ENCODE results near the gene TMEM132E. TPM values are rescaled to one million over a fixed set of nuclear protein-coding genes. Genes with fewer than 3 reads are reported as not detected.

The TMEM132E gene
- total RNA-seq, 1 donor: not detected

GRCh38 chr17:34596920-34597319 is 17.5 kb downstream of the TMEM132E start:
- Histone ChIP-seq H3K4me1 (ENCODE audit: insufficient read depth, low read length) (no peaks in the 10 kb centered on the region), H3K27ac (ENCODE audit: low read depth, low read length) (no peak overlapping the region), H3K4me2 (ENCODE audit: insufficient read depth, low read length) (no peak overlapping the region), H3K9me3 (ENCODE audit: low read depth, low read length) (no peaks in the 10 kb centered on the region), H4K20me1 (ENCODE audit: insufficient read depth, low read length) (no peaks in the 10 kb centered on the region), H3K27me3 (ENCODE audit: insufficient read depth, low read length) (no peaks in the 10 kb centered on the region), H3K79me2 (ENCODE audit: insufficient read depth, low read length) (no peaks in the 10 kb centered on the region), H3K4me3 (ENCODE audit: insufficient read depth, low read length) (no peak overlapping the region), H2AFZ (ENCODE audit: low read length) (no peak overlapping the region), H3K36me3 (ENCODE audit: insufficient read depth, low read length) (no peaks in the 10 kb centered on the region)
- DNase-seq (ENCODE audit: insufficient read length, low spot score, missing footprints): no peak
- TF ChIP-seq CTCF (IDR thresholded peaks at IDR 0.05; ENCODE audit: extremely low read depth, low read depth, low read length): no peak

GRCh38 chr17:34598161-34598776 is 18.9 kb downstream of the TMEM132E start:
- no peaks in the 10 kb centered on the region for H4K20me1 ChIP-seq (ENCODE audit: insufficient read depth, low read length)
- H3K36me3 ChIP-seq (ENCODE audit: insufficient read depth, low read length): no peaks in the 10 kb centered on the region
- H3K9me3 ChIP-seq (ENCODE audit: low read depth, low read length): no peaks in the 10 kb centered on the region
- H3K27me3 ChIP-seq (ENCODE audit: insufficient read depth, low read length): no peaks in the 10 kb centered on the region
- no peaks in the 10 kb centered on the region for H3K4me1 ChIP-seq (ENCODE audit: insufficient read depth, low read length)
- H3K27ac ChIP-seq (ENCODE audit: low read depth, low read length): no peak overlapping the region
- no peak for DNase-seq (ENCODE audit: insufficient read length, low spot score, missing footprints)
- H3K79me2 ChIP-seq (ENCODE audit: insufficient read depth, low read length): no peaks in the 10 kb centered on the region
- TF ChIP-seq CTCF (IDR thresholded peaks at IDR 0.05; ENCODE audit: extremely low read depth, low read depth, low read length): no peak
- H3K4me3 ChIP-seq (ENCODE audit: insufficient read depth, low read length): no peak overlapping the region
- no peak overlapping the region for H2AFZ ChIP-seq (ENCODE audit: low read length)
- H3K4me2 ChIP-seq (ENCODE audit: insufficient read depth, low read length): no peak overlapping the region

GRCh38 chr17:34601416-34601815 is 22.0 kb downstream of the TMEM132E start:
- H4K20me1 ChIP-seq (ENCODE audit: insufficient read depth, low read length): no peaks in the 10 kb centered on the region
- H3K4me2 ChIP-seq (ENCODE audit: insufficient read depth, low read length): no peak overlapping the region

GRCh38 chr17:34603974-34604373 is 24.6 kb downstream of the TMEM132E start:
- no peaks in the 10 kb centered on the region for H3K79me2 ChIP-seq (ENCODE audit: insufficient read depth, low read length)
- no peaks in the 10 kb centered on the region for H3K4me1 ChIP-seq (ENCODE audit: insufficient read depth, low read length)
- no peaks in the 10 kb centered on the region for H3K27me3 ChIP-seq (ENCODE audit: insufficient read depth, low read length)
- no peak overlapping the region for H3K4me3 ChIP-seq (ENCODE audit: insufficient read depth, low read length)
- no peak for DNase-seq (ENCODE audit: insufficient read length, low spot score, missing footprints)
- no peak overlapping the region for H3K27ac ChIP-seq (ENCODE audit: low read depth, low read length)
- no peak for TF ChIP-seq CTCF (IDR thresholded peaks at IDR 0.05; ENCODE audit: extremely low read depth, low read depth, low read length)
- H3K36me3 ChIP-seq (ENCODE audit: insufficient read depth, low read length): no peaks in the 10 kb centered on the region
- H3K4me2 ChIP-seq (ENCODE audit: insufficient read depth, low read length): no peak overlapping the region
- H3K9me3 ChIP-seq (ENCODE audit: low read depth, low read length): no peaks in the 10 kb centered on the region
- H2AFZ ChIP-seq (ENCODE audit: low read length): no peak overlapping the region
- H4K20me1 ChIP-seq (ENCODE audit: insufficient read depth, low read length): no peaks in the 10 kb centered on the region

More at GRCh38 chr17:34601416-34601815, 22.0 kb downstream of the TMEM132E start:
- no peak overlapping the region for H3K4me3 ChIP-seq (ENCODE audit: insufficient read depth, low read length)
- no peak for TF ChIP-seq CTCF (IDR thresholded peaks at IDR 0.05; ENCODE audit: extremely low read depth, low read depth, low read length)
- no peak for DNase-seq (ENCODE audit: insufficient read length, low spot score, missing footprints)
- no peaks in the 10 kb centered on the region for H3K27me3 ChIP-seq (ENCODE audit: insufficient read depth, low read length)
- no peaks in the 10 kb centered on the region for H3K9me3 ChIP-seq (ENCODE audit: low read depth, low read length)
- no peaks in the 10 kb centered on the region for H3K36me3 ChIP-seq (ENCODE audit: insufficient read depth, low read length)
- H3K4me1 ChIP-seq (ENCODE audit: insufficient read depth, low read length): no peaks in the 10 kb centered on the region
- no peaks in the 10 kb centered on the region for H3K79me2 ChIP-seq (ENCODE audit: insufficient read depth, low read length)
- H3K27ac ChIP-seq (ENCODE audit: low read depth, low read length): no peak overlapping the region
- no peak overlapping the region for H2AFZ ChIP-seq (ENCODE audit: low read length)
